ENCODE measurements around the gene HRK. TPM values are rescaled to one million over a fixed set of nuclear protein-coding genes. Genes with fewer than 3 reads are reported as not detected.

HRK gene
- total and polyA plus RNA-seq, 2 of the 4 experiments (the other 2 are of a cell fraction) = not detected

DNA sequence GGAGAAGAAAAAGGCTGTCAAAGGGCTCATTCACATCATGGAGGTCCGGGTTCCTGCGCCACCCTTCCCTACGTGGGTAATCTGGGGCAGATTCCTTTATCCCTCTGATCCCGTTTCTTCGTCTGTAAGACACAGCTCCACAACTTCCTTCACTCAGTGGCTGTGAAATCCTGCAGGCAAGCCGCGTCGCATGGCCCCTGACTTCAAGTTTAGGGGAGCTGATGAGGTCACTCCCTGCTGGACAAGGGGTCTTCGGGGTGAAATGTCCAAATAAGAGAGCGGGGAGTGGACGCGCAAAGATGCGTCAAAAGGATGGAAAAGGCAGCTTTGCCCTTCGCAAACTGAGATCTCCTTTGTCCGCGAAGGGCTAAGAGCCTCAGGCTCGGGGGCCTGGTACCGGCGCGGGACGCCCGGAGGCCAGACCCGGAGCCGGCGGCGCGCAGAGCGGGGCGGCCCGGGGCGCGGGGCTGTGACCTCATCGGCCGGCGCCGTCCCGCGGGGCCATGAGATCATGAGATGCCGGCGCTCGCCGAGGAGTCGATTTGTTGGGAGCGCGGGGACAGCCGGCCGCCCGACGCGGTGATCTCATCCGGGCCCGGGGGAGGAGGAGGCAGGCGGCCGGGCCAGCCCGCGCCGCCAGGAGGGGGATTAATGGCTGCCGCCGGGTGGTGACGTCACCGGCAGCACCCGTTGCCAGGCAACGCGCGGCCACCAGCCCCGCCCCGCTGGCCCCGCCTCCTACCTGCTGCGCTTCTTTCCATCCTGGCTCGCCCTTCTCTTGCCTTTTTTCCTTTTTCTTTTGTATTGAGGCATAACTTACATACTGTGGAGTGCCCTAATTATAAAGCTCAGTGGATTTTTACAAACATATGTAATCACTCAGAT, 62.1 kb downstream of the HRK start:
- H2AK9ac ChIP-seq (replicated peaks; ENCODE audit: low read depth, low read length, poor library complexity) = peak overlapping the region; percentile 63
- no peaks in the 10 kb centered on the region for H4K20me1 ChIP-seq (ENCODE audit: insufficient read depth, low read length)
- no peaks in the 10 kb centered on the region for H3K27me3 ChIP-seq (ENCODE audit: control insufficient read depth, insufficient read depth, low read length)
- H2BK5ac ChIP-seq (ENCODE audit: low read depth, low read length, poor library complexity, severe bottlenecking) = peak overlapping the region; percentile 60
- peak; percentile 100 for ATAC-seq (ENCODE audit: low read depth)
- DNase-seq = peak; percentile 92
- H3K23ac ChIP-seq (ENCODE audit: low read depth, low read length) = peak overlapping the region; percentile 73
- ChIA-PET POLR2A (ENCODE audit: unreplicated experiment) (interaction anchor here (0.5 kb wide), 1 partner anchor 1652 kb away, joined by 3 read pairs; no protein-coding TSS in a partner anchor), CTCF (no interaction called here)
- peaks cover 7% of the 10 kb centered on the region in 2 experiments for H3K79me1 ChIP-seq (ENCODE audit: low read depth in 1 of 2, low read length in 2 of 2)
- peak overlapping the region; percentile 94 for H2AFZ ChIP-seq (replicated peaks; ENCODE audit: low read length, poor library complexity)
- H4K8ac ChIP-seq (ENCODE audit: low read depth in 2 of 2, low read length in 2 of 2) = peak overlapping the region; percentile 98 to 100
- peaks cover 6% of the 10 kb centered on the region for H3K4me1 ChIP-seq (ENCODE audit: control insufficient read depth, insufficient read depth, low read length)
- no peak overlapping the region for H2BK20ac ChIP-seq (ENCODE audit: low read depth, low read length)
- peaks cover 7% of the 10 kb centered on the region; the same call in 1 of the 2 replicates for H3K9me1 ChIP-seq (ENCODE audit: insufficient read depth, low read length)
- peak overlapping the region; percentile 47; the same call in 1 of the 2 replicates for H2AK5ac ChIP-seq (ENCODE audit: low read depth, low read length)
- intact Hi-C loops (cut with micrococcal nuclease) = loop anchor here (1.0 kb wide), 1 partner anchor 81 kb away; the partner anchor contains the start of genes RNFT2 and SPRING1
- dilution Hi-C loops (cut with HindIII; ENCODE audit: low sequenced_read_pairs, unreplicated experiment) = no loop called here
- no peaks in the 10 kb centered on the region for H3K36me3 ChIP-seq (ENCODE audit: control insufficient read depth, insufficient read depth, low read length)
- H3K14ac ChIP-seq (replicated peaks; ENCODE audit: low read depth, low read length) = peak overlapping the region; percentile 97
- H2BK15ac ChIP-seq (ENCODE audit: low read depth, low read length) = no peak overlapping the region
- peak overlapping the region; percentile 99 for H3K9ac ChIP-seq (ENCODE audit: low read depth, low read length)
- peak overlapping the region; percentile 91 for H4K91ac ChIP-seq (ENCODE audit: insufficient read depth, low read depth, low read length)
- H4K5ac ChIP-seq (ENCODE audit: low read depth, low read length) = peak overlapping the region; percentile 99
- peak overlapping the region; percentile 94 for H3K4me2 ChIP-seq (ENCODE audit: low read depth, low read length)
- H3K18ac ChIP-seq (ENCODE audit: low read depth, low read length) = peak overlapping the region; percentile 76
- TF ChIP-seq POLR2A (IDR thresholded peaks at IDR 0.05; ENCODE audit: low read depth, low read length) (peak; percentile 87), FOS (IDR thresholded peaks at IDR 0.05; ENCODE audit: low read depth, low read length) (0 out of 2 replicates have a peak, but pooled peaks have one; percentile 42), CEBPB (IDR thresholded peaks at IDR 0.05; ENCODE audit: low read depth, low read length) (peak; percentile 6; the same call in 1 of the 2 replicates), NFE2L2 (IDR thresholded peaks at IDR 0.05; ENCODE audit: low read depth, low read length) (no peak), MXI1 (IDR thresholded peaks at IDR 0.05; ENCODE audit: borderline replicate concordance, low read depth, low read length) (peak; percentile 61; the same call in 1 of the 2 replicates)
- H3K4ac ChIP-seq (ENCODE audit: low read depth, low read length) = peak overlapping the region; percentile 94
- BruUV-seq (replicated peaks) = TSS peak; percentile 86
- H3K56ac ChIP-seq (ENCODE audit: extremely low read depth, insufficient read depth, low read length) = peak overlapping the region; percentile 95
- H3K9me3 ChIP-seq (ENCODE audit: control insufficient read depth, insufficient read depth, low read length) = no peaks in the 10 kb centered on the region
- 1% methylated on average over 26 of the region's 70 CpGs; no CpG with 5 or more reads in 1 of the 2 experiments for WGBS, 2 experiments (ENCODE audit: extremely low coverage in 2 of 2, insufficient read length in 1 of 2)
- H2BK120ac ChIP-seq (ENCODE audit: low read depth, low read length) = peak overlapping the region; percentile 56
- H3K27ac ChIP-seq (ENCODE audit: insufficient read depth, low read length) = peak overlapping the region; percentile 96
- H3K4me3 ChIP-seq (ENCODE audit: insufficient read depth, low read depth, low read length) = peak overlapping the region; percentile 93
- in situ Hi-C loops (cut with MboI; ENCODE audit: low sequenced_read_pairs) = no loop called here

Measured in IMR-90 (cell line).